SIG-M5 (cell line): ENCODE data around the gene G2E3.
"Not testable (repeated sequence)": the region's sequence is repeated elsewhere in the genome, so short reads cannot be mapped to it uniquely, and the experiment has no call there.

Experiments
- DNase-seq: peaks from one replicate; lab custom pipeline; 2025; lab: John Stamatoyannopoulos, UW

Gene G2E3

GRCh38 chr14:30559638-30560091, 707 bp downstream of the G2E3 start:
- DNase-seq, result no peak

- no peak for DNase-seq
Observed at GRCh38 chr14:30560581-30560980, 1.6 kb downstream of the G2E3 start.

- DNase-seq, result no peak
Observed at GRCh38 chr14:30564235-30564867, 5.4 kb downstream of the G2E3 start.

- DNase-seq, result no peak
Observed at GRCh38 chr14:30564868-30565248, 5.9 kb downstream of the G2E3 start.

GRCh38 chr14:30569216-30569902, 10.4 kb downstream of the G2E3 start:
- DNase-seq, result no peak

- no peak for DNase-seq
Observed at GRCh38 chr14:30569903-30570226, 10.9 kb downstream of the G2E3 start.

GRCh38 chr14:30572237-30572636, 13.3 kb downstream of the G2E3 start:
- no peak for DNase-seq

- DNase-seq, result no peak
Observed at GRCh38 chr14:30572771-30573170, 13.8 kb downstream of the G2E3 start.

GRCh38 chr14:30573226-30573814, 14.4 kb downstream of the G2E3 start:
- DNase-seq, result no peak

- no peak for DNase-seq
Observed at GRCh38 chr14:30573966-30574365, 15.0 kb downstream of the G2E3 start.

GRCh38 chr14:30574777-30575176, 15.8 kb downstream of the G2E3 start:
- DNase-seq, result not testable (repeated sequence)

- not testable (repeated sequence) for DNase-seq
Observed at GRCh38 chr14:30576333-30576732, 17.4 kb downstream of the G2E3 start.

- no peak for DNase-seq
Observed at GRCh38 chr14:30580616-30581282, 21.8 kb downstream of the G2E3 start.

- no peak for DNase-seq
Observed at GRCh38 chr14:30581283-30581625, 22.3 kb downstream of the G2E3 start.

- no peak for DNase-seq
Observed at GRCh38 chr14:30582376-30582775, 23.4 kb downstream of the G2E3 start.

- no peak for DNase-seq
Observed at GRCh38 chr14:30584058-30584630, 25.2 kb downstream of the G2E3 start.

GRCh38 chr14:30585204-30585603, 26.2 kb downstream of the G2E3 start:
- no peak for DNase-seq

GRCh38 chr14:30587141-30587540, 28.2 kb downstream of the G2E3 start:
- DNase-seq, result no peak

- DNase-seq, result no peak
Observed at GRCh38 chr14:30588873-30589272, 29.9 kb downstream of the G2E3 start.

GRCh38 chr14:30596935-30597334, 38.0 kb downstream of the G2E3 start:
- DNase-seq, result no peak

GRCh38 chr14:30597504-30597903, 38.5 kb downstream of the G2E3 start:
- DNase-seq, result no peak
